C4-2B (cell line): ENCODE data around the gene NSRP1.

Experiments
- ZFX ChIP-seq: fragments of 450-650 bp; IDR thresholded peaks from 2 replicates; pipeline ENCODE4 v1.6.1; 2017
- TF ChIP-seq, protein P1 (sequence below): fragments of 450-650 bp; conservative IDR thresholded peaks from 2 replicates; pipeline ENCODE4 v1.5.1; 2017; ENCODE audit warnings: mild to moderate bottlenecking

GRCh38 chr17:30234296-30234695, 117.7 kb downstream of the NSRP1 start:
- TF ChIP-seq, protein P1, sequence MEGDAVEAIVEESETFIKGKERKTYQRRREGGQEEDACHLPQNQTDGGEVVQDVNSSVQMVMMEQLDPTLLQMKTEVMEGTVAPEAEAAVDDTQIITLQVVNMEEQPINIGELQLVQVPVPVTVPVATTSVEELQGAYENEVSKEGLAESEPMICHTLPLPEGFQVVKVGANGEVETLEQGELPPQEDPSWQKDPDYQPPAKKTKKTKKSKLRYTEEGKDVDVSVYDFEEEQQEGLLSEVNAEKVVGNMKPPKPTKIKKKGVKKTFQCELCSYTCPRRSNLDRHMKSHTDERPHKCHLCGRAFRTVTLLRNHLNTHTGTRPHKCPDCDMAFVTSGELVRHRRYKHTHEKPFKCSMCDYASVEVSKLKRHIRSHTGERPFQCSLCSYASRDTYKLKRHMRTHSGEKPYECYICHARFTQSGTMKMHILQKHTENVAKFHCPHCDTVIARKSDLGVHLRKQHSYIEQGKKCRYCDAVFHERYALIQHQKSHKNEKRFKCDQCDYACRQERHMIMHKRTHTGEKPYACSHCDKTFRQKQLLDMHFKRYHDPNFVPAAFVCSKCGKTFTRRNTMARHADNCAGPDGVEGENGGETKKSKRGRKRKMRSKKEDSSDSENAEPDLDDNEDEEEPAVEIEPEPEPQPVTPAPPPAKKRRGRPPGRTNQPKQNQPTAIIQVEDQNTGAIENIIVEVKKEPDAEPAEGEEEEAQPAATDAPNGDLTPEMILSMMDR = no peak
- no peak for TF ChIP-seq ZFX
